OCI-LY3 (cell line): ENCODE measurements around the gene DSC3.

Source experiments
- H2AFZ ChIP-seq: fragments of 200-600, 300-600 bp; shearing (Covaris generic); 2 replicates; pipeline ENCODE4 v1.6.0; 2014; ENCODE audit warnings: antibody characterized with exemption, low read depth, low read length
- H3K27ac ChIP-seq: fragments of 200-600, 300-600 bp; sonication (generic); 2 replicates; pipeline ENCODE4 v1.5.1; 2014; ENCODE audit warnings: mild to moderate bottlenecking, low read length, moderate library complexity, mixed read lengths
- H3K27me3 ChIP-seq: fragments of 200-600, 300-600 bp; sonication (generic); 2 replicates; pipeline ENCODE4 v1.6.1; 2014; ENCODE audit warnings: low read depth, low read length, mixed read lengths
- H3K36me3 ChIP-seq: fragments of 200-600, 300-600 bp; sonication (generic); replicated peaks from 2 replicates; pipeline ENCODE3; 2014; ENCODE audit warnings: low read depth, low read length, mixed read lengths
- H3K4me1 ChIP-seq: fragments of 300-600, 200-600 bp; sonication (generic); 2 replicates; pipeline ENCODE4 v1.6.1; 2014; ENCODE audit warnings: low read length, mixed read lengths
- H3K4me2 ChIP-seq: fragments of 200-600, 300-600 bp; sonication (generic); 2 replicates; pipeline ENCODE4 v1.6.1; 2014; ENCODE audit warnings: low read length, mixed read lengths
- H3K4me3 ChIP-seq: fragments of 300-600, 200-600 bp; sonication (generic); 2 replicates; pipeline ENCODE4 v1.5.1; 2014; ENCODE audit warnings: antibody characterized with exemption, mild to moderate bottlenecking, low read length, moderate library complexity
- H3K79me2 ChIP-seq: fragments of 300-600, 200-600 bp; shearing (Covaris generic); 2 replicates; pipeline ENCODE4 v1.6.1; 2014; ENCODE audit warnings: mild to moderate bottlenecking, low read length, mixed read lengths
- H3K9ac ChIP-seq: fragments of 300-600, 200-600 bp; shearing (Covaris generic); 2 replicates; pipeline ENCODE4 v1.6.0; 2014; ENCODE audit warnings: mild to moderate bottlenecking, low read length, moderate library complexity
- H3K9me3 ChIP-seq: fragments of 200-600, 300-600 bp; shearing (Covaris generic); 2 replicates; pipeline ENCODE4 v1.6.1; 2014; ENCODE audit warnings: low read length, mixed read lengths; ENCODE audit not compliant: insufficient read depth
- H4K20me1 ChIP-seq: fragments of 200-600, 300-600 bp; sonication (generic); 2 replicates; pipeline ENCODE4 v1.6.1; 2016; ENCODE audit warnings: low read length, mixed read lengths; ENCODE audit not compliant: insufficient read depth
- CTCF ChIP-seq: fragments of 200-600, 300-600 bp; sonication (generic); IDR thresholded peaks from 2 replicates; pipeline ENCODE4 v1.5.1; 2014; ENCODE audit warnings: antibody characterized with exemption, low read length, low read depth
- EZH2phosphoT487 ChIP-seq: fragments of 200-600 bp; shearing (Covaris generic); IDR thresholded peaks from 2 replicates; pipeline ENCODE4 v1.6.1; 2018; ENCODE audit warnings: antibody characterized with exemption, mixed run types, low read depth

Gene DSC3

GRCh38 chr18:31049189-31049588 is 6.6 kb upstream of the DSC3 start:
- H3K4me2 ChIP-seq, result no peak overlapping the region
- no peaks in the 10 kb centered on the region for H3K9me3 ChIP-seq
- no peaks in the 10 kb centered on the region for H3K27me3 ChIP-seq
- H3K9ac ChIP-seq, result no peak overlapping the region
- no peaks in the 10 kb centered on the region for H3K4me1 ChIP-seq
- H3K36me3 ChIP-seq, result no peaks in the 10 kb centered on the region
- H3K4me3 ChIP-seq, result no peak overlapping the region
- H2AFZ ChIP-seq, result no peak overlapping the region
- H3K27ac ChIP-seq, result no peak overlapping the region
- H3K79me2 ChIP-seq, result no peaks in the 10 kb centered on the region
- TF ChIP-seq EZH2phosphoT487, result no peak
- no peak for TF ChIP-seq CTCF
- H4K20me1 ChIP-seq, result no peaks in the 10 kb centered on the region

GRCh38 chr18:31048216-31048615 is 5.7 kb upstream of the DSC3 start:
- H3K4me3 ChIP-seq, result no peak overlapping the region

GRCh38 chr18:31046916-31047315 is 4.4 kb upstream of the DSC3 start:
- no peaks in the 10 kb centered on the region for H3K9me3 ChIP-seq
- H3K4me2 ChIP-seq, result no peak overlapping the region
- H3K4me1 ChIP-seq, result no peaks in the 10 kb centered on the region
- no peaks in the 10 kb centered on the region for H3K27me3 ChIP-seq
- H3K36me3 ChIP-seq, result no peaks in the 10 kb centered on the region
- no peak overlapping the region for H2AFZ ChIP-seq
- H3K9ac ChIP-seq, result no peak overlapping the region
- H3K79me2 ChIP-seq, result no peaks in the 10 kb centered on the region
- no peak overlapping the region for H3K27ac ChIP-seq
- H3K4me3 ChIP-seq, result no peak overlapping the region
- H4K20me1 ChIP-seq, result no peaks in the 10 kb centered on the region
- TF ChIP-seq EZH2phosphoT487 (no peak), CTCF (no peak)

More at GRCh38 chr18:31048216-31048615, 5.7 kb upstream of the DSC3 start:
- H3K9ac ChIP-seq, result no peak overlapping the region
- TF ChIP-seq EZH2phosphoT487 (no peak), CTCF (no peak)
- H3K27me3 ChIP-seq, result no peaks in the 10 kb centered on the region
- no peaks in the 10 kb centered on the region for H4K20me1 ChIP-seq
- H3K36me3 ChIP-seq, result no peaks in the 10 kb centered on the region
- H3K27ac ChIP-seq, result no peak overlapping the region
- H3K4me2 ChIP-seq, result no peak overlapping the region
- H2AFZ ChIP-seq, result no peak overlapping the region
- no peaks in the 10 kb centered on the region for H3K4me1 ChIP-seq
- H3K9me3 ChIP-seq, result no peaks in the 10 kb centered on the region
- H3K79me2 ChIP-seq, result no peaks in the 10 kb centered on the region

GRCh38 chr18:31045599-31045998 is 3.1 kb upstream of the DSC3 start:
- no peaks in the 10 kb centered on the region for H3K27me3 ChIP-seq
- no peaks in the 10 kb centered on the region for H3K4me1 ChIP-seq
- no peaks in the 10 kb centered on the region for H3K36me3 ChIP-seq
- no peaks in the 10 kb centered on the region for H3K79me2 ChIP-seq
- no peak overlapping the region for H2AFZ ChIP-seq
- H3K9ac ChIP-seq, result no peak overlapping the region
- H4K20me1 ChIP-seq, result no peaks in the 10 kb centered on the region
- no peak overlapping the region for H3K4me3 ChIP-seq
- TF ChIP-seq CTCF, result no peak
- no peak for TF ChIP-seq EZH2phosphoT487
- H3K4me2 ChIP-seq, result no peak overlapping the region
- no peaks in the 10 kb centered on the region for H3K9me3 ChIP-seq
- H3K27ac ChIP-seq, result no peak overlapping the region
